Lower leg skin (tissue), 4 donors: ENCODE measurements around the gene CARD11. TPM values are rescaled to one million over a fixed set of nuclear protein-coding genes. Genes with fewer than 3 reads are reported as not detected.

Experiments used
- DNase-seq, 2 donors: peaks; one replicate each; pipeline ENCODE4 v3.0.0-alpha.2; 2019; ENCODE audit warnings: low spot score in 2 of 2
- H3K4me3 ChIP-seq: fragments of 200-600 bp; sonication (generic); 2 replicates; pipeline ENCODE4 v1.5.1; 2017; ENCODE audit warnings: mild to moderate bottlenecking, low read depth; ENCODE audit not compliant: poor library complexity, severe bottlenecking
- POLR2A ChIP-seq, 2 donors: fragments of 450-650 bp; IDR thresholded peaks; one replicate each; pipeline ENCODE4 v1.6.1; 2016 to 2017; ENCODE audit warnings: antibody characterized with exemption in 2 of 2, mild to moderate bottlenecking in 1 of 2, moderate library complexity in 1 of 2
- WGBS, 2 donors: methylation state at CpG; one replicate each; pipeline ENCODE4 v1.1.5; 2018; 5-methylcytosine and 5-hydroxymethylcytosine counted together
- intact Hi-C: fragments of 100-400 bp; cut with DNase I; formaldehyde crosslinking; loops from one replicate; pipeline ENCODE4 v1.15.0; 2023; ENCODE audit warnings: low total_unique reads
- total RNA-seq, 4 donors: library from RNA; depleted of rRNA; stranded (reverse); fragments of >200 nt; gene quantifications; one replicate each; pipeline ENCODE4 v1.1.0, GENCODE V29; 2016
- TF ChIP-seq, protein P1 (sequence below), 3 donors: fragments of 450-650 bp; IDR thresholded peaks; one replicate each; pipeline ENCODE4 v1.5.1; 2016; ENCODE audit warnings: antibody characterized with exemption in 3 of 3, mild to moderate bottlenecking in 3 of 3, moderate library complexity in 2 of 3

Gene CARD11
- total RNA-seq, result under 1 TPM in 2 of 4 donors, not detected in 2; 0.17 to 0.68 TPM

DNA sequence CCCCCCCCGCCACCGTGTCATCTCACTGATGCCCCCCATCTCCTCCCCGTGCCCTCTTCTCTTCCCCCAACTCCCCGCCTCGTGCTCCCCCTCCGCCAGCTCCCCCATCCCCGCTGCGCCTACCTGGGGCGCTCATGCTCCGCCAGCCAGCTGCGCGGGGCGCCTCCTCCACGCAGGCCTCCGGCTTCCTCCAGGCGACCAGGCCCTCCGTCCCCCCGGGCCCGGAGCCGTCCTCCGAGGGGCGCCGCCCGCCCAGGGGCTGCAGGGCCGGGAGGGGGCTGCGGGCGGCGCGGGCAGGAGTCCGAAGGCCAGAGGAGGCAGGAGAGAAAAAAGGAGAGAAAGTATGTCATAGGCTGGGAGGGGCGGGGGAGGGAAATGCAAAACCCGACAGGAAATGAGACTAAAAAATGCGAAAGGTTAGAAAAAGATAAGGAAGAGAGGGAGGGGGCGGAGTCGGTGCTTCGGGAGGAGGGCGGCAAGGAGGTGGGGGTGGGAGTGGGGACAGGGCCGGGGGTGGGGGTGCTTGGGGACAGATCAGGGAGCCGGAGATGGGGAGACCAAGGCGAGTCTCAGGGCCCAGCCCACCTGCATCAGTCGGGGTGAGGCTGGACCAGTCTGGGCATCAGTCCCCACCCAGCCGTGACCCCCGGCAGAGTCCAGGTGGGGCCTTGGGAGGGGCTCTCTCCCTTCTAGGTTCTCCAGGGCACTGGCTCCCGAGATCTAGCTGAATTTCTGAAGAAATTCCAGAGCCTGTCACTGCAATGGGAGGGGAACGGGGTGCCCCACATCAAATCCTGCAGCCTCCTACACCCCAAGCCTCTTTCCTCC is at the start of gene CARD11:
Gene CARD11, minus strand, starts transcription at position 324 of the 828 bp plus-strand sequence. CDS start 85,361 bp downstream, outside the sequence.
- intact Hi-C loops, result no loop called here
- TF ChIP-seq, protein P1, sequence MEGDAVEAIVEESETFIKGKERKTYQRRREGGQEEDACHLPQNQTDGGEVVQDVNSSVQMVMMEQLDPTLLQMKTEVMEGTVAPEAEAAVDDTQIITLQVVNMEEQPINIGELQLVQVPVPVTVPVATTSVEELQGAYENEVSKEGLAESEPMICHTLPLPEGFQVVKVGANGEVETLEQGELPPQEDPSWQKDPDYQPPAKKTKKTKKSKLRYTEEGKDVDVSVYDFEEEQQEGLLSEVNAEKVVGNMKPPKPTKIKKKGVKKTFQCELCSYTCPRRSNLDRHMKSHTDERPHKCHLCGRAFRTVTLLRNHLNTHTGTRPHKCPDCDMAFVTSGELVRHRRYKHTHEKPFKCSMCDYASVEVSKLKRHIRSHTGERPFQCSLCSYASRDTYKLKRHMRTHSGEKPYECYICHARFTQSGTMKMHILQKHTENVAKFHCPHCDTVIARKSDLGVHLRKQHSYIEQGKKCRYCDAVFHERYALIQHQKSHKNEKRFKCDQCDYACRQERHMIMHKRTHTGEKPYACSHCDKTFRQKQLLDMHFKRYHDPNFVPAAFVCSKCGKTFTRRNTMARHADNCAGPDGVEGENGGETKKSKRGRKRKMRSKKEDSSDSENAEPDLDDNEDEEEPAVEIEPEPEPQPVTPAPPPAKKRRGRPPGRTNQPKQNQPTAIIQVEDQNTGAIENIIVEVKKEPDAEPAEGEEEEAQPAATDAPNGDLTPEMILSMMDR (IDR thresholded peaks at IDR 0.05), result no peak
- TF ChIP-seq POLR2A (IDR thresholded peaks at IDR 0.05), result no peak
- 7 to 9% methylated on average over 31 to 45 of the region's 45 CpGs for WGBS, 2 donors
- no peak within 1 kb of the TSS for H3K4me3 ChIP-seq
- DNase-seq, result peak in 1 of 2 donors; percentile 75

DNA sequence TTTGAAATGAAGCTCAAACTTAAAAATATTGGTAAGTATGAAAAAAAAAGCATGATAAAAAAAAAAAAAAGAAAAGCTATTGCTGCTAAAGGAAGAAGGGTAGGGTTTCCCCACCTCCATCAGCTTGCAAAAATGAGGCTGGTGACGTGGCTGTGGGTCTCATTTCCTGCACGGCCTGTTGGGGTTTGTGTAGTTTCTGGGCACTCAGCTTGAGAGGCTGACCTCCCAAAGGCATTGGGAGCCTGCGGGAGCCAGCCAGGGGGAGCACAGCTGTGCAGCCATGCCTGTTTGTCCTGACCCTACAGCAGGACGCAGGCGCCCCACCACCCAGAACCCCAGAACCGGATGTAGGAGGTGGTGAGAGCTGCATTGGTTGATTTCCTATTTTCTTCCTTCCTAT is 48.8 kb upstream of the CARD11 start:
- intact Hi-C loops, result no loop called here
- no peak for TF ChIP-seq POLR2A (IDR thresholded peaks at IDR 0.05)
- TF ChIP-seq, protein P1 (IDR thresholded peaks at IDR 0.05), result no peak
- no peak overlapping the region for H3K4me3 ChIP-seq
- 67 to 74% methylated on average over 6 of the region's 6 CpGs for WGBS, 2 donors
- peak in 1 of 2 donors; percentile 24 for DNase-seq

DNA sequence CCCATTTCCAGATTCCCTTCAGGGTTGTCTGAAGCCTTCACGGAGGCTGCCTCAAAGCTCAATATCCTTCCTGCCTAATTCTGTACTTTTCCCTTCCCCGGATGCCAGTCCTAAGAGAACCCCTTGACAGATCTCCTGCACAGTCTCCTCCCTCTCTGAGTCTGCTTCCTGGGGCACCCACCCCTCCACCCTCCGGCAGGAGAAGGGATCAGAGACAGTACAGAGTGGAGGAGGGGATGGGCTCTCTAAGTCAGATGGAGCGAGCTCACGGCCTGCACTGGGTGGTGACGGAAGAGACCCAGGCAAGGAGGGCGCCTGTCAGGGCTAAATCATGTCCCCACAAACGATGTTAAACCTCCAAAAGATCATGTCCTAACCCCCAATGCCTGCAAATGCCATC is 48.0 kb upstream of the CARD11 start:
- no peak overlapping the region for H3K4me3 ChIP-seq
- intact Hi-C loops, result no loop called here
- WGBS, 2 donors, result 84% methylated on average over 8 of the region's 8 CpGs
- no peak for DNase-seq
- TF ChIP-seq POLR2A (IDR thresholded peaks at IDR 0.05), result no peak
- TF ChIP-seq, protein P1 (IDR thresholded peaks at IDR 0.05), result no peak

DNA sequence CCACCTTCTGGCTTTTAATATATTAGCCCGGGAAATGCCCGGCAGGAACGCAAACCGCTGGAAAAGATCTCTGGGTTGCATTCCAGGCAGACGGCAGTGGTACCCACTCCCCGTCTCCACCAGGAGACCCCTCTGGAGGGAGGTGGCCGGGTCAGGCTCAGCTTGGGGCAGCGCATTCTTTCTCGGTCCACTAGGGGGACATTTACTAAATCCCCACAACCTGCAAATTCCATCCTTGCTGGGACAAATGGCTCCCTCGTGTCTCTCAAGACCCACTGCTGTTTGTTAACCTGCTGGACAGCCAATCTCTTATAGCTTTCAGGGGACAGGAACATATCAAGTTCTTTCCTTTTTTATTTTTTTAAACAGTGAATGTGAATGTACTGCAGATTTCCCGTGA is 45.8 kb upstream of the CARD11 start:
- no peak for DNase-seq
- WGBS, 2 donors, result 52 to 53% methylated on average over 11 of the region's 11 CpGs
- intact Hi-C loops, result no loop called here
- TF ChIP-seq, protein P1 (IDR thresholded peaks at IDR 0.05), result no peak
- TF ChIP-seq POLR2A (IDR thresholded peaks at IDR 0.05), result no peak
- no peak overlapping the region for H3K4me3 ChIP-seq

DNA sequence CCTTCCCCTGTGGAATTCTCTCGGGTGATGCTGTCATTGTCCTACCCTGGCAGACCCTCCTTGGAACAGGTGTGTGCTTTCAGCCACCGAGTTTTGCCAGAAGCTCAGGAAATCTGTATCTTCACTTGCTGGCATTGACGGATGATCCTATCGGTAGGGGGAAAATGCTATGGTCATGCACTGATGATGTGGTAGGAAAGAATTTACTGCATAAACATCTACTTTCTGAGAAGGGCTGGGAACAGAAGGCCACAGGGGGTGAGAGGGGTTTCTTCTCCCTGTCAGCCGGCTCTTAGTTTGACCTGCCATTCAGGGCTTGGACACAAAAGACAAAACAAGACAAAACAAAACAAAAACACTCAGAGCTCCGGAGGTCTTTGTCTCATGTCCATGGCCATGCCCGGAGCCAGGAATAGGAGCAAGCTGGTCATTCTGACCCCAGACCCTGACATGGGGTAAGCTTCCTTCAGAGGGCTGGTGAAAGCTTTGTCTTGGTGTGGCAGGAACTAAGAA is 43.6 kb upstream of the CARD11 start:
- WGBS, 2 donors, result 43 to 51% methylated on average over 7 of the region's 7 CpGs
- no peak for DNase-seq
- no peak overlapping the region for H3K4me3 ChIP-seq
- intact Hi-C loops, result no loop called here
- no peak for TF ChIP-seq POLR2A (IDR thresholded peaks at IDR 0.05)
- TF ChIP-seq, protein P1 (IDR thresholded peaks at IDR 0.05), result no peak
